SK-N-SH treated with all-trans-retinoic acid at 6 μM for 48 hours (cell line): ENCODE measurements around the gene CAMK1.

Experiments
- TCF4 ChIP-seq: fragments of 250-450 bp; sonication (Bioruptor Pico); IDR thresholded peaks from 2 replicates; pipeline ENCODE4 v1.8.0; 2021; ENCODE audit warnings: mild to moderate bottlenecking, moderate library complexity, borderline replicate concordance
- TOX ChIP-seq: fragments of 250-450 bp; sonication (Bioruptor Pico); IDR thresholded peaks from 2 replicates; pipeline ENCODE4 v1.8.0; 2021; ENCODE audit warnings: mild to moderate bottlenecking, moderate library complexity, borderline replicate concordance
- ZNF70 ChIP-seq: fragments of 450-650 bp; formaldehyde crosslinking; IDR thresholded peaks from 2 replicates; pipeline ENCODE4 v1.5.0; 2020; ENCODE audit warnings: mild to moderate bottlenecking, moderate library complexity
- TF ChIP-seq, protein P1 (sequence below): fragments of 250-450 bp; sonication (Bioruptor Pico); IDR thresholded peaks from 2 replicates; pipeline ENCODE4 v1.8.0; 2020; ENCODE audit warnings: mild to moderate bottlenecking, moderate library complexity, borderline replicate concordance
- TF ChIP-seq, protein P2 (sequence below): fragments of 250-450 bp; sonication (Bioruptor Pico); IDR thresholded peaks from 2 replicates; pipeline ENCODE4 v1.8.0; 2021; ENCODE audit warnings: low read depth, mild to moderate bottlenecking, moderate library complexity, borderline replicate concordance

DNA sequence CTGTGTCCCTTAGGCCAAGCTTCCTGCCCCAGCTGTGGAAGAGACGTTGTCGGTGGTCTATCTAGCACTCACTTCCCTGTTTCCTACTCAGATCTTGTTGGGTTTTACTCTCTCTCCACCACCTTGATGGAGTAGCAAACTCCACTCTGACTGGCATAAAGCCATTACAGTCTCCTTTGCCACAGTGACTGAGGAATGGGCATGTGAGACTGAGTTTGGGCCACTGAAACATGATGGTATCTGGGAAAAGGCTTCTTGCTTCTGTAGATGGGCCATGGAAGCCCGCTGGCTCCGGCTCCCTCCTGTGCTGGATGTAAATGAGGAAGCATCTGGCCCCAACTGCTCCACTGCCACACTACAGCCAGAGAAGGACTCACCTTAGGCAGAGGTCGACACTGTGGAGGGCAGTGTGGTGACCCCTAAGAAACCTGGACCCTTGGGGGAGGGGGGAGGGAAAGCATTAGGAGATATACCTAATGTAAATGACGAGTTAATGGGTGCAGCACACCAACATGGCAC is 9.4 kb upstream of the CAMK1 start:
- no peak for TF ChIP-seq TCF4 (CRISPR knock-in tag)
- TF ChIP-seq, protein P1, sequence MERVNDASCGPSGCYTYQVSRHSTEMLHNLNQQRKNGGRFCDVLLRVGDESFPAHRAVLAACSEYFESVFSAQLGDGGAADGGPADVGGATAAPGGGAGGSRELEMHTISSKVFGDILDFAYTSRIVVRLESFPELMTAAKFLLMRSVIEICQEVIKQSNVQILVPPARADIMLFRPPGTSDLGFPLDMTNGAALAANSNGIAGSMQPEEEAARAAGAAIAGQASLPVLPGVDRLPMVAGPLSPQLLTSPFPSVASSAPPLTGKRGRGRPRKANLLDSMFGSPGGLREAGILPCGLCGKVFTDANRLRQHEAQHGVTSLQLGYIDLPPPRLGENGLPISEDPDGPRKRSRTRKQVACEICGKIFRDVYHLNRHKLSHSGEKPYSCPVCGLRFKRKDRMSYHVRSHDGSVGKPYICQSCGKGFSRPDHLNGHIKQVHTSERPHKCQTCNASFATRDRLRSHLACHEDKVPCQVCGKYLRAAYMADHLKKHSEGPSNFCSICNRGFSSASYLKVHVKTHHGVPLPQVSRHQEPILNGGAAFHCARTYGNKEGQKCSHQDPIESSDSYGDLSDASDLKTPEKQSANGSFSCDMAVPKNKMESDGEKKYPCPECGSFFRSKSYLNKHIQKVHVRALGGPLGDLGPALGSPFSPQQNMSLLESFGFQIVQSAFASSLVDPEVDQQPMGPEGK (CRISPR knock-in tag) = no peak
- TF ChIP-seq, protein P2, sequence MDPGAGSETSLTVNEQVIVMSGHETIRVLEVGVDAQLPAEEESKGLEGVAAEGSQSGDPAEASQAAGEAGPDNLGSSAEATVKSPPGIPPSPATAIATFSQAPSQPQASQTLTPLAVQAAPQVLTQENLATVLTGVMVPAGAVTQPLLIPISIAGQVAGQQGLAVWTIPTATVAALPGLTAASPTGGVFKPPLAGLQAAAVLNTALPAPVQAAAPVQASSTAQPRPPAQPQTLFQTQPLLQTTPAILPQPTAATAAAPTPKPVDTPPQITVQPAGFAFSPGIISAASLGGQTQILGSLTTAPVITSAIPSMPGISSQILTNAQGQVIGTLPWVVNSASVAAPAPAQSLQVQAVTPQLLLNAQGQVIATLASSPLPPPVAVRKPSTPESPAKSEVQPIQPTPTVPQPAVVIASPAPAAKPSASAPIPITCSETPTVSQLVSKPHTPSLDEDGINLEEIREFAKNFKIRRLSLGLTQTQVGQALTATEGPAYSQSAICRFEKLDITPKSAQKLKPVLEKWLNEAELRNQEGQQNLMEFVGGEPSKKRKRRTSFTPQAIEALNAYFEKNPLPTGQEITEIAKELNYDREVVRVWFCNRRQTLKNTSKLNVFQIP (CRISPR knock-in tag) = no peak
- TF ChIP-seq TOX (CRISPR knock-in tag) = no peak
- TF ChIP-seq ZNF70 (CRISPR knock-in tag) = no peak
